ENCODE data around the gene FBXL7. TPM values are rescaled to one million over a fixed set of nuclear protein-coding genes. Genes with fewer than 3 reads are reported as not detected.

Gene FBXL7
- total RNA-seq, 1 experiment from 2014 or later: not detected

- no peak overlapping the region for H2AFZ ChIP-seq
- ChIA-PET POLR2A (ENCODE audit: unreplicated experiment) (interaction anchor here (0.6 kb wide), 1 partner anchor 789 kb away, joined by 5 read pairs; no protein-coding TSS in a partner anchor), CTCF (no interaction called here)
- H3K27ac ChIP-seq: no peak overlapping the region
- no peak overlapping the region for H3K4me2 ChIP-seq
- H3K79me2 ChIP-seq (ENCODE audit: low read depth): no peaks in the 10 kb centered on the region
- H4K20me1 ChIP-seq (ENCODE audit: insufficient read depth): no peaks in the 10 kb centered on the region
- no peaks in the 10 kb centered on the region for H3K9me2 ChIP-seq (ENCODE audit: insufficient read depth)
- H3K9me3 ChIP-seq (ENCODE audit: insufficient read depth, low read depth): no peaks in the 10 kb centered on the region
- no peaks in the 10 kb centered on the region for H3K4me1 ChIP-seq (replicated peaks; ENCODE audit: insufficient read depth)
- no peaks in the 10 kb centered on the region for H3K27me3 ChIP-seq (ENCODE audit: insufficient read depth, low read depth)
- TF ChIP-seq EZH2 (IDR thresholded peaks at IDR 0.05; ENCODE audit: low read depth) (no peak), CTCF (conservative IDR thresholded peaks at IDR 0.05) (no peak)
- intact Hi-C loops (cut with micrococcal nuclease; ENCODE audit: unreplicated experiment): no loop called here
- no TSS peak for BruUV-seq (replicated peaks)
- DNase-seq: no peak
- no peak overlapping the region for H3K4me3 ChIP-seq
- no peaks in the 10 kb centered on the region for H3F3A ChIP-seq (ENCODE audit: insufficient read depth, low read depth)
- H3K36me3 ChIP-seq (ENCODE audit: low read depth): no peaks in the 10 kb centered on the region
Observed at GRCh38 chr5:15646371-15646770, 146.4 kb downstream of the FBXL7 start.

- BruUV-seq (replicated peaks): no TSS peak
- no peaks in the 10 kb centered on the region for H3K9me2 ChIP-seq (ENCODE audit: insufficient read depth)
- ChIA-PET POLR2A (ENCODE audit: unreplicated experiment) (no interaction called here), CTCF (no interaction called here)
- no peak for DNase-seq
- no peak overlapping the region for H3K4me2 ChIP-seq
- no peaks in the 10 kb centered on the region for H3K4me1 ChIP-seq (replicated peaks; ENCODE audit: insufficient read depth)
- TF ChIP-seq CTCF (conservative IDR thresholded peaks at IDR 0.05) (no peak), EZH2 (IDR thresholded peaks at IDR 0.05; ENCODE audit: low read depth) (no peak)
- H3K27ac ChIP-seq: no peak overlapping the region
- H3K27me3 ChIP-seq (ENCODE audit: insufficient read depth, low read depth): no peaks in the 10 kb centered on the region
- H3K79me2 ChIP-seq (ENCODE audit: low read depth): no peaks in the 10 kb centered on the region
- no peaks in the 10 kb centered on the region for H3K9me3 ChIP-seq (ENCODE audit: insufficient read depth, low read depth)
- H2AFZ ChIP-seq: no peak overlapping the region
- no peaks in the 10 kb centered on the region for H3F3A ChIP-seq (ENCODE audit: insufficient read depth, low read depth)
- H3K4me3 ChIP-seq: no peak overlapping the region
- intact Hi-C loops (cut with micrococcal nuclease; ENCODE audit: unreplicated experiment): no loop called here
- no peaks in the 10 kb centered on the region for H3K36me3 ChIP-seq (ENCODE audit: low read depth)
- no peaks in the 10 kb centered on the region for H4K20me1 ChIP-seq (ENCODE audit: insufficient read depth)
Observed at GRCh38 chr5:15647251-15647650, 147.3 kb downstream of the FBXL7 start.

- Histone ChIP-seq H3K27ac (no peak overlapping the region), H3K36me3 (ENCODE audit: low read depth) (no peaks in the 10 kb centered on the region), H3F3A (ENCODE audit: insufficient read depth, low read depth) (no peaks in the 10 kb centered on the region), H3K4me2 (no peak overlapping the region), H3K4me1 (replicated peaks; ENCODE audit: insufficient read depth) (no peaks in the 10 kb centered on the region), H3K9me3 (ENCODE audit: insufficient read depth, low read depth) (no peaks in the 10 kb centered on the region), H3K79me2 (ENCODE audit: low read depth) (no peaks in the 10 kb centered on the region), H3K9me2 (ENCODE audit: insufficient read depth) (no peaks in the 10 kb centered on the region), H2AFZ (no peak overlapping the region), H4K20me1 (ENCODE audit: insufficient read depth) (no peaks in the 10 kb centered on the region), H3K4me3 (no peak overlapping the region), H3K27me3 (ENCODE audit: insufficient read depth, low read depth) (no peaks in the 10 kb centered on the region)
- no peak for DNase-seq
- intact Hi-C loops (cut with micrococcal nuclease; ENCODE audit: unreplicated experiment): no loop called here
- no TSS peak for BruUV-seq (replicated peaks)
- ChIA-PET POLR2A (ENCODE audit: unreplicated experiment) (no interaction called here), CTCF (no interaction called here)
- TF ChIP-seq CTCF (conservative IDR thresholded peaks at IDR 0.05) (no peak), EZH2 (IDR thresholded peaks at IDR 0.05; ENCODE audit: low read depth) (no peak)
Observed at GRCh38 chr5:15650266-15650665, 150.3 kb downstream of the FBXL7 start.
